ENCODE measurements around the gene CSF1.

DNA sequence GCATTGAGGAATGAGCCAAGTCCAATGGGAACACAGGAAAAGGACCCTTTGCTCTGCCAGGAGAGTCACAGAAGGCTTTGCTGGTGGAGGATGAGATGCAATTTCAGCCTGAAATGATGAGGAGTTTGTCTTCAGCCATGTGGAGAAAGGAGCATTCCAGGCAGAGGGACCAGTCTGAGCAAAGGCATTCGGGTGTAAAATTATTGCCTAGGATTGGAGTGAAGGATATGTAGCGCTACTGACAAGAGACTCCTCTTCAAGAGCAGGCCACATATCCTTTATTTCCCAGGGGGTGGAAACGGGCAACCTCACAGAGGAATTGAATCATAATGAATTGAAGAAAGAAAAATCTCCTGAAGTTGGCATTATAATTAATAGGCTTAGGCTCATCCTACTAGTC lies 1.1 kb upstream of the CSF1 start:
- TF ChIP-seq POLR2AphosphoS5 (IDR thresholded peaks at IDR 0.05; ENCODE audit: low read depth, low read length) = no peak
- TF ChIP-seq POLR2A (IDR thresholded peaks at IDR 0.05; ENCODE audit: low read depth, low read length) = no peak
- TF ChIP-seq TAF1 (IDR thresholded peaks at IDR 0.05; ENCODE audit: low read depth, low read length) = no peak
- no peak for TF ChIP-seq POU2F2 (IDR thresholded peaks at IDR 0.05; ENCODE audit: low read depth, low read length)
- no peak for TF ChIP-seq SPI1 (IDR thresholded peaks at IDR 0.05; ENCODE audit: low read depth, low read length)
